Transverse colon (tissue), 4 donors: Measurements from ENCODE around the gene PCNX2. TPM values are rescaled to one million over a fixed set of nuclear protein-coding genes. Genes with fewer than 3 reads are reported as not detected.
A peak's percentile ranks its signal among the peaks of the same experiment; 100 is the strongest.

Experiments
- DNase-seq: peaks from one replicate; pipeline ENCODE4 v3.0.0-alpha.2; 2019
- H3K27ac ChIP-seq, 4 donors: fragments of 200-600 bp; sonication (generic); 2 replicates each; pipeline ENCODE4 v1.5.1; 2016 to 2018; ENCODE audit warnings: inconsistent platforms in 4 of 4
- H3K27me3 ChIP-seq: fragments of 200-600 bp; sonication (generic); 2 replicates; pipeline ENCODE4 v1.5.1; 2017; ENCODE audit warnings: inconsistent platforms
- H3K36me3 ChIP-seq, 4 donors: fragments of 200-600 bp; sonication (generic); 2 replicates each; pipeline ENCODE4 v1.5.1; 2017 to 2019; ENCODE audit warnings: inconsistent platforms in 4 of 4
- H3K4me1 ChIP-seq, 4 donors: fragments of 200-600 bp; sonication (generic); 2 replicates each; pipeline ENCODE4 v1.5.1; 2017 to 2020; ENCODE audit warnings: inconsistent platforms in 4 of 4
- H3K4me3 ChIP-seq, 4 donors: fragments of 200-600 bp; sonication (generic); 1 replicate in 1 of 4; 2 replicates in 3 of 4; pipeline versions ENCODE4 v1.5.1 to v1.6.1; 2017 to 2019; ENCODE audit warnings: inconsistent platforms in 4 of 4
- H3K9me3 ChIP-seq, 2 donors: fragments of 200-600 bp; sonication (generic); 2 replicates each; pipeline ENCODE4 v1.5.1; 2017 to 2019; ENCODE audit warnings: inconsistent platforms in 2 of 2
- CTCF ChIP-seq, 5 experiments: fragments of 200-600 bp in 3 of 5; fragments of 450-650 bp in 2 of 5; sonication (generic) in 3 of 5; IDR thresholded peaks; 1 replicate in 2 of 5; 2 replicates in 3 of 5; pipeline ENCODE4 v1.5.1; 2016 to 2017; ENCODE audit warnings: antibody characterized with exemption in 5 of 5, inconsistent platforms in 3 of 5, mild to moderate bottlenecking in 2 of 5, moderate library complexity in 1 of 5
- EP300 ChIP-seq: sonication (generic); formaldehyde crosslinking; IDR thresholded peaks from one replicate; pipeline ENCODE4 v1.6.1; 2017; ENCODE audit warnings: antibody characterized with exemption, low read depth
- POLR2A ChIP-seq: fragments of 450-650 bp; IDR thresholded peaks from one replicate; pipeline ENCODE4 v1.6.1; 2016; ENCODE audit warnings: antibody characterized with exemption, mild to moderate bottlenecking, moderate library complexity
- POLR2AphosphoS5 ChIP-seq, 3 donors: sonication (generic); formaldehyde crosslinking; IDR thresholded peaks; one replicate each; pipeline ENCODE4 v1.6.1; 2016; ENCODE audit warnings: antibody characterized with exemption in 3 of 3
- WGBS, 2 donors: methylation state at CpG; one replicate each; pipeline ENCODE4 v1.1.5; 2018; ENCODE audit warnings: low coverage in 1 of 2; 5-methylcytosine and 5-hydroxymethylcytosine counted together
- in situ Hi-C, 4 donors: fragments of 200-750 bp; cut with MboI; loops; one replicate each; pipeline versions ENCODE4 v1.15.0 to v1.15.1; 2017; ENCODE audit warnings: low sequenced_read_pairs in 3 of 4, low pct_ligation_motif_present in 1 of 4, low pct_unique_long_range_greater_than_20kb in 1 of 4
- intact Hi-C: fragments of 100-400 bp; cut with DNase I; formaldehyde crosslinking; loops from one replicate; pipeline ENCODE4 v1.15.1; 2023; ENCODE audit warnings: low total_unique reads
- total RNA-seq, 4 donors: library from RNA; depleted of rRNA; stranded (reverse); fragments of >200 nt; gene quantifications; one replicate each; pipeline ENCODE4 v1.1.0, GENCODE V29; 2016

The PCNX2 gene
- total RNA-seq, 4 donors from 2014 or later = 6.8 to 518 (median 11.8) TPM

GRCh38 chr1:233256789-233257188 lies 38.7 kb downstream of the PCNX2 start:
- intact Hi-C loops (no loop called here), in situ Hi-C loops (no loop called here)
- H3K9me3 ChIP-seq = no peaks in the 10 kb centered on the region
- no peak for TF ChIP-seq POLR2AphosphoS5 (IDR thresholded peaks at IDR 0.05)
- no peak for TF ChIP-seq POLR2A
- no peak for TF ChIP-seq EP300
- TF ChIP-seq CTCF (IDR thresholded peaks at IDR 0.05) = no peak
- peaks cover 0 to 14% (median 4%) of the 10 kb centered on the region in 4 donors for H3K4me1 ChIP-seq
- WGBS, 2 donors = 87 to 92% methylated on average over 2 of the region's 2 CpGs
- H3K36me3 ChIP-seq = no peaks in the 10 kb centered on the region
- H3K27me3 ChIP-seq = no peaks in the 10 kb centered on the region
- DNase-seq = no peak
- no peak overlapping the region for H3K4me3 ChIP-seq
- H3K27ac ChIP-seq = no peak overlapping the region

DNA sequence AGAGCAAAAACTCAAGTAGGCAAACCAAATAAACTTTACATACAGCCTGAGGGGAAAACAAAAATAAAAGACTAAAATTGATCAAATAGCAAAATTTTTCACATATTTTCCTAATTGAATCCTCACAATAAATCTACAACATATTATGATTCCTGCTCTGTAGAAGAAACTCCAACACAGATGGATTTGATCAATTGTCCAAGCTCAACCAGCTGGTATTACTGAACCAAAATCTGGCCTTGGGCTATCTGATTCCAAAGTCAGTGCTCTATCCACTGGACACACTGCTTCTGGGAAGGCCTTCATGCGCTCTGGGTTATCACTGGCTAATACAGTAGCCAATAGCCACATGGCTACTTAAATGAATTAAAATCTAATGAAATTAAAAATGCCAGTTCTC lies 39.3 kb downstream of the PCNX2 start:
- Histone ChIP-seq H3K4me1 (peaks cover 0 to 20% (median 4%) of the 10 kb centered on the region in 4 donors), H3K4me3 (no peak overlapping the region), H3K36me3 (no peaks in the 10 kb centered on the region), H3K27ac (no peak overlapping the region), H3K27me3 (no peaks in the 10 kb centered on the region), H3K9me3 (no peaks in the 10 kb centered on the region)
- intact Hi-C loops (no loop called here), in situ Hi-C loops (no loop called here)
- 95 to 100% methylated on average over 1 of the region's 1 CpG for WGBS, 2 donors
- TF ChIP-seq CTCF (IDR thresholded peaks at IDR 0.05) (no peak), POLR2AphosphoS5 (IDR thresholded peaks at IDR 0.05) (no peak), POLR2A (no peak), EP300 (no peak)
- DNase-seq = no peak

- 90% methylated on average over 5 of the region's 5 CpGs; no CpG with 5 or more reads in 1 of the 2 donors for WGBS, 2 donors
- intact Hi-C loops = no loop called here
- no peak for DNase-seq
- Histone ChIP-seq H3K36me3 (no peaks in the 10 kb centered on the region), H3K27ac (no peak overlapping the region), H3K4me1 (peaks cover 0 to 20% (median 4%) of the 10 kb centered on the region in 4 donors), H3K4me3 (no peak overlapping the region), H3K9me3 (no peaks in the 10 kb centered on the region), H3K27me3 (no peaks in the 10 kb centered on the region)
- in situ Hi-C loops = no loop called here
- TF ChIP-seq CTCF (IDR thresholded peaks at IDR 0.05) (no peak), POLR2A (no peak), POLR2AphosphoS5 (IDR thresholded peaks at IDR 0.05) (no peak), EP300 (no peak)
These were observed 40.4 kb downstream of the PCNX2 start for GRCh38 chr1:233255145-233255544.

DNA sequence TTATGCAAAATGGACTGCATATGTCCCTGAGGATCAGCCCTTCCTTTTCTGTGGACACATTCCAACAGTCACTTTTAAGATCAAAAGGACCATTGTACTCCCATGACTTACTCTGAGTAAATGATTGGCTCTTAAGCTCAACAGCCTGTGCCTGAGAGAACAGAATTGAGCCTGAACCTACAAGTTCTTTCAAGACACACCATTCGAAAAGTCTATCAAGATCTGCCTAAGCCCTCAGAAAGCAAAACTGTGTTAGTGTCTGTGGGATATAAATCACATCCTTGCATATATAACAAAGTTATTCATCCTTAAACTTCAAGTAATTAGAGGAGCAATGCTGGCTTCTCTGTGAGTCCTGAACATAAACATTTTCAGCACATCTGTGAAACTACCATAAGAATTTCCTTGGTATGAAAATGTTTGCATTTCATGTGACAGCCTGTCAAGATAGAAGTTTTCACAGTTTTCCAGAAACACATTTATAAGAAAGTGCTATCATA lies 41.6 kb downstream of the PCNX2 start:
- TF ChIP-seq EP300 (no peak), POLR2AphosphoS5 (IDR thresholded peaks at IDR 0.05) (no peak), POLR2A (no peak), CTCF (IDR thresholded peaks at IDR 0.05) (no peak)
- peak overlapping the region in 3 of 4 donors; percentile 31 to 56 (median 32) for H3K27ac ChIP-seq
- H3K36me3 ChIP-seq = no peaks in the 10 kb centered on the region
- intact Hi-C loops = no loop called here
- no peak for DNase-seq
- no peaks in the 10 kb centered on the region for H3K27me3 ChIP-seq
- H3K4me1 ChIP-seq = peaks cover 0 to 20% (median 4%) of the 10 kb centered on the region in 4 donors
- H3K4me3 ChIP-seq = no peak overlapping the region
- in situ Hi-C loops = no loop called here
- H3K9me3 ChIP-seq = no peaks in the 10 kb centered on the region
- WGBS, 2 donors = 27 to 60% methylated on average over 1 of the region's 1 CpG
